Transverse colon (tissue), 4 donors: Measurements from ENCODE around the gene SLC7A8. TPM values are rescaled to one million over a fixed set of nuclear protein-coding genes. Genes with fewer than 3 reads are reported as not detected.
A peak's percentile ranks its signal among the peaks of the same experiment; 100 is the strongest.

ENCODE experiments used
- DNase-seq: peaks from one replicate; pipeline ENCODE4 v3.0.0-alpha.2; 2019
- H3K27ac ChIP-seq, 4 donors: fragments of 200-600 bp; sonication (generic); 2 replicates each; pipeline ENCODE4 v1.5.1; 2016 to 2018; ENCODE audit warnings: inconsistent platforms in 4 of 4
- H3K27me3 ChIP-seq: fragments of 200-600 bp; sonication (generic); 2 replicates; pipeline ENCODE4 v1.5.1; 2017; ENCODE audit warnings: inconsistent platforms
- H3K36me3 ChIP-seq, 4 donors: fragments of 200-600 bp; sonication (generic); 2 replicates each; pipeline ENCODE4 v1.5.1; 2017 to 2019; ENCODE audit warnings: inconsistent platforms in 4 of 4
- H3K4me1 ChIP-seq, 4 donors: fragments of 200-600 bp; sonication (generic); 2 replicates each; pipeline ENCODE4 v1.5.1; 2017 to 2020; ENCODE audit warnings: inconsistent platforms in 4 of 4
- H3K4me3 ChIP-seq, 4 donors: fragments of 200-600 bp; sonication (generic); 1 replicate in 1 of 4; 2 replicates in 3 of 4; pipeline versions ENCODE4 v1.5.1 to v1.6.1; 2017 to 2019; ENCODE audit warnings: inconsistent platforms in 4 of 4
- H3K9me3 ChIP-seq, 2 donors: fragments of 200-600 bp; sonication (generic); 2 replicates each; pipeline ENCODE4 v1.5.1; 2017 to 2019; ENCODE audit warnings: inconsistent platforms in 2 of 2
- CTCF ChIP-seq, 5 experiments: fragments of 200-600 bp in 3 of 5; fragments of 450-650 bp in 2 of 5; sonication (generic) in 3 of 5; IDR thresholded peaks; 1 replicate in 2 of 5; 2 replicates in 3 of 5; pipeline ENCODE4 v1.5.1; 2016 to 2017; ENCODE audit warnings: antibody characterized with exemption in 5 of 5, inconsistent platforms in 3 of 5, mild to moderate bottlenecking in 2 of 5, moderate library complexity in 1 of 5
- EP300 ChIP-seq: sonication (generic); formaldehyde crosslinking; IDR thresholded peaks from one replicate; pipeline ENCODE4 v1.6.1; 2017; ENCODE audit warnings: antibody characterized with exemption, low read depth
- POLR2A ChIP-seq: fragments of 450-650 bp; IDR thresholded peaks from one replicate; pipeline ENCODE4 v1.6.1; 2016; ENCODE audit warnings: antibody characterized with exemption, mild to moderate bottlenecking, moderate library complexity
- POLR2AphosphoS5 ChIP-seq, 3 donors: sonication (generic); formaldehyde crosslinking; IDR thresholded peaks; one replicate each; pipeline ENCODE4 v1.6.1; 2016; ENCODE audit warnings: antibody characterized with exemption in 3 of 3
- WGBS, 2 donors: methylation state at CpG; one replicate each; pipeline ENCODE4 v1.1.5; 2018; ENCODE audit warnings: low coverage in 1 of 2; 5-methylcytosine and 5-hydroxymethylcytosine counted together
- in situ Hi-C, 4 donors: fragments of 200-750 bp; cut with MboI; loops; one replicate each; pipeline versions ENCODE4 v1.15.0 to v1.15.1; 2017; ENCODE audit warnings: low sequenced_read_pairs in 3 of 4, low pct_ligation_motif_present in 1 of 4, low pct_unique_long_range_greater_than_20kb in 1 of 4
- intact Hi-C: fragments of 100-400 bp; cut with DNase I; formaldehyde crosslinking; loops from one replicate; pipeline ENCODE4 v1.15.1; 2023; ENCODE audit warnings: low total_unique reads
- total RNA-seq, 4 donors: library from RNA; depleted of rRNA; stranded (reverse); fragments of >200 nt; gene quantifications; one replicate each; pipeline ENCODE4 v1.1.0, GENCODE V29; 2016

SLC7A8 gene
- total RNA-seq, 4 donors from 2014 or later: 5.2 to 29.1 (median 14.2) TPM

- WGBS, 2 donors: 98 to 99% methylated on average over 5 of the region's 5 CpGs
- H3K4me1 ChIP-seq: peaks cover 19 to 53% (median 38%) of the 10 kb centered on the region in 4 donors
- H3K27me3 ChIP-seq: no peaks in the 10 kb centered on the region
- intact Hi-C loops: no loop called here
- DNase-seq: no peak
- no peaks in the 10 kb centered on the region for H3K36me3 ChIP-seq
- in situ Hi-C loops: no loop called here
- H3K4me3 ChIP-seq: no peak overlapping the region
- TF ChIP-seq CTCF (IDR thresholded peaks at IDR 0.05) (no peak), POLR2AphosphoS5 (IDR thresholded peaks at IDR 0.05) (no peak), EP300 (no peak), POLR2A (no peak)
- no peaks in the 10 kb centered on the region for H3K9me3 ChIP-seq
- no peak overlapping the region for H3K27ac ChIP-seq
Measured at GRCh38 chr14:23164949-23165348, 18.5 kb downstream of the SLC7A8 start.

GRCh38 chr14:23164250-23164649 is 19.2 kb downstream of the SLC7A8 start:
- Histone ChIP-seq H3K27ac (no peak overlapping the region), H3K4me3 (no peak overlapping the region), H3K27me3 (no peaks in the 10 kb centered on the region), H3K9me3 (no peaks in the 10 kb centered on the region), H3K36me3 (no peaks in the 10 kb centered on the region), H3K4me1 (peaks cover 18 to 49% (median 38%) of the 10 kb centered on the region in 4 donors)
- no peak for DNase-seq
- in situ Hi-C loops: no loop called here
- WGBS, 2 donors: 69 to 80% methylated on average over 2 of the region's 2 CpGs
- intact Hi-C loops: no loop called here
- no peak for TF ChIP-seq EP300
- TF ChIP-seq POLR2A: no peak
- no peak for TF ChIP-seq POLR2AphosphoS5 (IDR thresholded peaks at IDR 0.05)
- no peak for TF ChIP-seq CTCF (IDR thresholded peaks at IDR 0.05)

GRCh38 chr14:23163830-23164229 is 19.6 kb downstream of the SLC7A8 start:
- Histone ChIP-seq H3K36me3 (no peaks in the 10 kb centered on the region), H3K27ac (no peak overlapping the region), H3K4me3 (no peak overlapping the region), H3K9me3 (no peaks in the 10 kb centered on the region), H3K27me3 (no peaks in the 10 kb centered on the region), H3K4me1 (peaks cover 14 to 45% (median 35%) of the 10 kb centered on the region in 4 donors)
- DNase-seq: no peak
- WGBS, 2 donors: 88 to 89% methylated on average over 2 of the region's 2 CpGs
- in situ Hi-C loops: no loop called here
- intact Hi-C loops: no loop called here
- no peak for TF ChIP-seq POLR2A
- TF ChIP-seq POLR2AphosphoS5 (IDR thresholded peaks at IDR 0.05): no peak
- no peak for TF ChIP-seq CTCF (IDR thresholded peaks at IDR 0.05)
- no peak for TF ChIP-seq EP300

- no peak overlapping the region for H3K4me3 ChIP-seq
- H3K9me3 ChIP-seq: no peaks in the 10 kb centered on the region
- 80 to 86% methylated on average over 1 to 4 of the region's 4 CpGs for WGBS, 2 donors
- peak overlapping the region; percentile 12 to 42 (median 22) for H3K27ac ChIP-seq
- intact Hi-C loops (no loop called here), in situ Hi-C loops (no loop called here)
- no peak for DNase-seq
- TF ChIP-seq POLR2A (no peak), POLR2AphosphoS5 (IDR thresholded peaks at IDR 0.05) (no peak)
- H3K36me3 ChIP-seq: no peaks in the 10 kb centered on the region
- peaks cover 10 to 35% (median 25%) of the 10 kb centered on the region in 4 donors for H3K4me1 ChIP-seq
- H3K27me3 ChIP-seq: no peaks in the 10 kb centered on the region
Measured at GRCh38 chr14:23162800-23163199, 20.7 kb downstream of the SLC7A8 start.

GRCh38 chr14:23162005-23162404 is 21.5 kb downstream of the SLC7A8 start:
- intact Hi-C loops: no loop called here
- 38 to 40% methylated on average over 4 to 5 of the region's 5 CpGs for WGBS, 2 donors
- Histone ChIP-seq H3K9me3 (no peaks in the 10 kb centered on the region), H3K4me1 (peaks cover 4 to 27% (median 17%) of the 10 kb centered on the region in 4 donors), H3K36me3 (no peaks in the 10 kb centered on the region), H3K4me3 (no peak overlapping the region), H3K27me3 (no peaks in the 10 kb centered on the region), H3K27ac (peak overlapping the region; percentile 12 to 42 (median 22))
- TF ChIP-seq POLR2A (no peak), EP300 (no peak), CTCF (IDR thresholded peaks at IDR 0.05) (no peak), POLR2AphosphoS5 (IDR thresholded peaks at IDR 0.05) (no peak)
- peak; percentile 40 for DNase-seq
- in situ Hi-C loops: no loop called here
